Upper lobe of right lung (tissue), 1 donor: ENCODE data around the gene DEFB126. TPM values are rescaled to one million over a fixed set of nuclear protein-coding genes. Genes with fewer than 3 reads are reported as not detected.
"Not testable (repeated sequence)": the region's sequence is repeated elsewhere in the genome, so short reads cannot be mapped to it uniquely, and the experiment has no call there.

Experiments
- ATAC-seq: fragments of 200-7000 bp; cut with Tn5 transposase; one replicate; pipeline ENCODE4 v1.9.1; 2020; ENCODE audit warnings: mild to moderate bottlenecking, moderate library complexity
- DNase-seq: peaks from one replicate; pipeline ENCODE4 v3.0.0-alpha.2; 2020
- H3K27ac ChIP-seq: fragments of 200-600 bp; one replicate; pipeline ENCODE4 v1.8.0; 2022
- H3K27me3 ChIP-seq: fragments of 200-600 bp; one replicate; pipeline ENCODE4 v1.8.0; 2022; ENCODE audit warnings: mild to moderate bottlenecking
- H3K36me3 ChIP-seq: fragments of 200-600 bp; one replicate; pipeline ENCODE4 v1.8.0; 2022
- H3K4me1 ChIP-seq: fragments of 200-600 bp; one replicate; pipeline ENCODE4 v1.8.0; 2022
- H3K4me3 ChIP-seq: fragments of 200-600 bp; one replicate; pipeline ENCODE4 v1.8.0; 2022; ENCODE audit warnings: mild to moderate bottlenecking
- H3K9me3 ChIP-seq: fragments of 200-600 bp; one replicate; pipeline ENCODE4 v1.8.0; 2022
- intact Hi-C: fragments of 100-400 bp; cut with DNase I; formaldehyde crosslinking; loops from one replicate; pipeline ENCODE4 v1.11.0; 2022
- total RNA-seq: library from RNA; stranded (reverse); fragmentation: NEBNext Ultra II Directional; extraction: Animal tissue kit (Norgen Biotek cat#: 25700); gene quantifications from one replicate; pipeline ENCODE4 v1.2.1, GENCODE V29; 2021
- TF ChIP-seq, protein P1 (sequence below): fragments of 200-600 bp; IDR thresholded peaks from one replicate; pipeline ENCODE4 v1.8.0; 2022; ENCODE audit warnings: antibody characterized with exemption
- donor health status: DM: no; HTN: yes; CAD: no; lungs with severe emphysema.

Gene DEFB126
- total RNA-seq, 1 donor from 2014 or later = not detected

DNA sequence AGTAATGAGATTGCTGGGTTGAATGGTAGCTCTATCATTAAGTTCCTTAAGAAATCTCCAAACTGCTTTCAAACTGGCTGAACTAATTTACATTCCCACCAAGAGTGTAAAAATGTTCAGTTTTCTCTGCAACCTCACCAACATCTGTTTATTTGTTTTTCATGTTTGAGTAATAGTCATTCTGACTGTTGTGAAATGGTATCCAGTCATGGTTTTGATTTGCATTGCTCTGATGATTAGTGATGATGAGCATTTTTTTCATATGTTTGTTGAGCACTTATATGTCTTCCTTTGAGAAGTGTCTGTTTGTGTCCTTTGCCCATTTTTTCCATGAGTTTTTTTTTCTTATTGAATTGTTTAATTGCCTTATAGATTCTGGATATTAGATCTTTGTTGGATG, 30.0 kb upstream of the DEFB126 start:
- Histone ChIP-seq H3K4me1 (no peaks in the 10 kb centered on the region), H3K27me3 (peaks cover 7% of the 10 kb centered on the region), H3K9me3 (no peaks in the 10 kb centered on the region), H3K4me3 (no peak overlapping the region), H3K36me3 (no peaks in the 10 kb centered on the region), H3K27ac (no peak overlapping the region)
- TF ChIP-seq, protein P1, sequence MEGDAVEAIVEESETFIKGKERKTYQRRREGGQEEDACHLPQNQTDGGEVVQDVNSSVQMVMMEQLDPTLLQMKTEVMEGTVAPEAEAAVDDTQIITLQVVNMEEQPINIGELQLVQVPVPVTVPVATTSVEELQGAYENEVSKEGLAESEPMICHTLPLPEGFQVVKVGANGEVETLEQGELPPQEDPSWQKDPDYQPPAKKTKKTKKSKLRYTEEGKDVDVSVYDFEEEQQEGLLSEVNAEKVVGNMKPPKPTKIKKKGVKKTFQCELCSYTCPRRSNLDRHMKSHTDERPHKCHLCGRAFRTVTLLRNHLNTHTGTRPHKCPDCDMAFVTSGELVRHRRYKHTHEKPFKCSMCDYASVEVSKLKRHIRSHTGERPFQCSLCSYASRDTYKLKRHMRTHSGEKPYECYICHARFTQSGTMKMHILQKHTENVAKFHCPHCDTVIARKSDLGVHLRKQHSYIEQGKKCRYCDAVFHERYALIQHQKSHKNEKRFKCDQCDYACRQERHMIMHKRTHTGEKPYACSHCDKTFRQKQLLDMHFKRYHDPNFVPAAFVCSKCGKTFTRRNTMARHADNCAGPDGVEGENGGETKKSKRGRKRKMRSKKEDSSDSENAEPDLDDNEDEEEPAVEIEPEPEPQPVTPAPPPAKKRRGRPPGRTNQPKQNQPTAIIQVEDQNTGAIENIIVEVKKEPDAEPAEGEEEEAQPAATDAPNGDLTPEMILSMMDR = no peak
- ATAC-seq = no peak
- intact Hi-C loops = no loop called here
- DNase-seq = no peak

DNA sequence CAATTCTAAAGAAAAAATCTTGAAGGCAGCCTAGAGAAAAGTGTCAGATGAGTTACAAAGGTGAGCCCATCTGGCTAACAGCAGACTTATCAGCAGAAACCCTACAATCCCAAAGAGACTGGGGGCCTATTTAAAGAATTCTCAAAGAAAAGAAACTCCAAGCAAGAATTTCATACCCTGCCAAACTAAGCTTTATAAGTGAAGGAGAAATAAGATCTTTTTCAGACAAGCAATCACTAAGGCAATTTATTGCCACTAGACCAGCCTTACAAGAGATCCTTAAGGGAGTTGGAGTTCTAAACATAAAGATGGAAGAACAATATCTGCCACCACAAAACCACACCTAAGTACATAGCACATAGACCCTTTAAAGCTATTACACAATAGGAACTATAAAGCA, 24.9 kb upstream of the DEFB126 start:
- intact Hi-C loops = no loop called here
- no peaks in the 10 kb centered on the region for H3K9me3 ChIP-seq
- no peaks in the 10 kb centered on the region for H3K36me3 ChIP-seq
- peaks cover 11% of the 10 kb centered on the region for H3K27me3 ChIP-seq
- H3K4me1 ChIP-seq = no peaks in the 10 kb centered on the region
- no peak overlapping the region for H3K4me3 ChIP-seq
- H3K27ac ChIP-seq = no peak overlapping the region
- TF ChIP-seq, protein P1 = no peak
- no peak for ATAC-seq
- no peak for DNase-seq

DNA sequence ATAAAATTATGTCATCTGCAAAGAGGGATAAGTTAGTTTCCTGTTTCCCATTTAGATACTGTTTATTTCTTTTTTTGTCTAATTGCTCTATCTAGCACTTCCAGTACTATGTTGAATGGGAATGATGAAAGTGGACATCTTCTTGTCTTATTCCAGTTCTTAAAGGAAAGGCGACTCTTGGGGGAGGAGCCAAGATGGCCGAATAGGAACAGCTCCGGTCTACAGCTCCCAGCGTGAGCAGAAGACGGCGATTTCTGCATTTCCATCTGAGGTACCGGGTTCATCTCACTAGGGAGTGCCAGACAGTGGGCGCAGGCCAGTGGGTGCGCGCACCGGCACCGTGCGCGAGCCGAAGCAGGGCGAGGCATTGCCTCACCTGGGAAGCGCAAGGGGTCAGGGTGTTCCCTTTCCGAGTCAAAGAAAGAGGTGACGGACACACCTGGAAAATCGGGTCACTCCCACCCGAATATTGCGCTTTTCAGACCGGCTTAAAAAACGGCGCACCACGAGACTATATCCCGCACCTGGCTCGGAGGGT, 12.5 kb upstream of the DEFB126 start:
- H3K4me3 ChIP-seq, DNase-seq, H3K36me3 ChIP-seq: not testable (repeated sequence)

DNA sequence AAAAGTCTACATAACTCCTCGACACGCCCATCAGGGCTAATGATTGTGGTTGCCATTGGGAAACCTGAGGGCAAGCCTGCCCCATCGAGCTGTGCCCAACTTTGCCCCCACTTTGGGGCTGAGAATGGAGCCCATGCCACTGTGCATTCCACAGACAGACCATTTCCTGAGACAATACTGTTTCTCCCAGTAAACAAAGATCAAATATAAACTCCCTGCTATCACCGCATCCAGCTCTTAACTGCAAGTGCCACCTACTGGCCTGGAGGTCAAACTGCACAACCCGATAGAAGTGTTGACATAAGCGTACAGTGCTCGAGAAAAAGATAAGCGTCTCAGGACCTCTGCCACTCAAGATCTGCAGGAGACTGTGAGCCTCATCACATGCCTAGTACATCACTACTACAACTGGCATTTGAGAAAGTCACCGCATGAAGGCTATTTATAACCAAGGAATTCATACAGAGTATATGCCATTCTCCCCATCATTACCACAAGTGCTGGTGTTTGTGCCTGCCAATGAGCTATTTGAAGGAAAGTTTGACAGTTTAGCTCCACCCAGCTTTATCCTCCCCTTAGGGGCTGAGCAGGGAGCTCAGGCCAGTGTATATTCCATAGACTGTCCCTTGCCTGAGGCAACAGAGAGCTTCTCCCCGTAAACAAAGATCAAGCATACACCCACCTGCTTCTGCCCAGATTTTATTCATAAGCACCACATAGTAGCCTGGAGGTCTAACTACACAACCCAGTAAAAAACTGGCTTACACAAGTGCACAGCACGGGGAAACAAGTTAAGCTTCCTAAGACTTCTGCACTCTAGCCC, 4.5 kb upstream of the DEFB126 start:
- ATAC-seq = peak; percentile 82

More for the DNA sequence above, 12.5 kb upstream of the DEFB126 start:
- intact Hi-C loops, ATAC-seq, H3K27ac ChIP-seq, H3K27me3 ChIP-seq, H3K9me3 ChIP-seq, H3K4me1 ChIP-seq: not testable (repeated sequence)

DNA sequence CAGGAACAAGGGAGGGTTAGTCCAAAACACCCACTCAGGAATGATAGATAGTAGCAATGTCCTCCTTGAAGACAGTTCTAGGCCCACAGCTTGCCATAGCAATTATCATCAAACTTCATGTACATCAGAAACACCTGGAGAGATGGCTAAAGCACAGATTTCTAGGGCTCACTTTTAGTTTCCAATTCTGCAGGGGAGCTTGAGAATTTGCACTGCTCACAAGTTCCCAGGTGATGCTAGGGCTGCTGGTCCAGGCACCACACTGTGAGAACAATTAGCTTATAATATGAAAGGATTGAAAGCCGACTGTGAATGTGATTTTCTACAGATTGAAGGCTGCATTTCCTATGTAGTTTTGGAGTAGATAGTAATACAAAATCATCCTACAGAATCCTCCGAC, 3.5 kb downstream of the DEFB126 start:
- no peaks in the 10 kb centered on the region for H3K4me1 ChIP-seq
- no peaks in the 10 kb centered on the region for H3K36me3 ChIP-seq
- no peak overlapping the region for H3K27ac ChIP-seq
- intact Hi-C loops = no loop called here
- ATAC-seq (no peak), DNase-seq (no peak)
- no peak overlapping the region for H3K4me3 ChIP-seq
- H3K9me3 ChIP-seq = no peaks in the 10 kb centered on the region
- H3K27me3 ChIP-seq = peaks cover 39% of the 10 kb centered on the region
- TF ChIP-seq, protein P1 = no peak

More for the DNA sequence above, 4.5 kb upstream of the DEFB126 start:
- H3K9me3 ChIP-seq = no peaks in the 10 kb centered on the region
- H3K27me3 ChIP-seq = peaks cover 16% of the 10 kb centered on the region
- TF ChIP-seq, protein P1 = peak; percentile 20
- no peak for DNase-seq
- intact Hi-C loops = no loop called here
- H3K36me3 ChIP-seq = no peaks in the 10 kb centered on the region
- H3K4me1 ChIP-seq = no peaks in the 10 kb centered on the region
- H3K27ac ChIP-seq = no peak overlapping the region
- no peak overlapping the region for H3K4me3 ChIP-seq

DNA sequence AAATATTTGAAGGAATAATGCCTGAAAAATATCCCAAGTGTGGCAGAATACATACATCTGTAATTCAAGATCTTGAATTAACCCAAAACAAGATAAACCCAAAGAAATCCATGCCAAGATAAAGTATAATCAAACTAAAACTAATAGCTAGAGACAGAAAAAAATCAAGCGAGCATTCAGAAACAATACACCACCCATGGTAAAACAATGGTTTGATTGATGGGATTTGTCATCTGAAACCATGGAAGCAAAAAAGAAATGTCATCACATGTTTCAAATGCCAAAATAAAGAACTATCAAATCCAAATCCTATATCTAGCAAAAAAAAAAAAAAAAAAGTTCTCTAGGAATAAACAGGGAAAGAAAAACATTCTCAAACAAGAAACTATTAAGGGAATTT, 9.7 kb downstream of the DEFB126 start:
- no peaks in the 10 kb centered on the region for H3K4me1 ChIP-seq
- no peak for DNase-seq
- ATAC-seq = no peak
- H3K27ac ChIP-seq = no peak overlapping the region
- H3K27me3 ChIP-seq = peaks cover 20% of the 10 kb centered on the region
- intact Hi-C loops = no loop called here
- no peaks in the 10 kb centered on the region for H3K36me3 ChIP-seq
- no peaks in the 10 kb centered on the region for H3K9me3 ChIP-seq
- TF ChIP-seq, protein P1 = no peak
- H3K4me3 ChIP-seq = no peak overlapping the region
